Measurements from ENCODE around the gene ZNF714. TPM values are rescaled to one million over a fixed set of nuclear protein-coding genes. Genes with fewer than 3 reads are reported as not detected.

The ZNF714 gene
- total and polyA plus RNA-seq, 9 of the 15 experiments (the other 6 are each of a cell fraction or from before 2014, with no cell fraction given): 16.2 to 40.8 (median 28.9) TPM

- TF ChIP-seq ZBTB43 (CRISPR knock-in tag; IDR thresholded peaks at IDR 0.05) (no peak), RBM14 (IDR thresholded peaks at IDR 0.05; ENCODE audit: borderline replicate concordance, insufficient read depth, low read depth, low read length) (no peak), KLF16 (IDR thresholded peaks at IDR 0.05) (peak; percentile 71), TBP (optimal IDR thresholded peaks at IDR 0.05; ENCODE audit: low read depth, low read length) (peak; percentile 68), SRSF3 (IDR thresholded peaks at IDR 0.05; ENCODE audit: insufficient read depth, low read length) (0 out of 2 replicates have a peak, but pooled peaks have one; percentile 26), PHB2 (IDR thresholded peaks at IDR 0.05; ENCODE audit: low read depth) (no peak), ADNP (tag; IDR thresholded peaks at IDR 0.05) (no peak), KDM4B (IDR thresholded peaks at IDR 0.05; ENCODE audit: borderline replicate concordance in 2 of 2, low read depth in 1 of 2) (no peak; a peak in 1 of 4 replicates), ZBTB5 (IDR thresholded peaks at IDR 0.05) (no peak), HNRNPH1 (optimal IDR thresholded peaks at IDR 0.05; ENCODE audit: low read depth, low read length) (no peak), MTF1 (CRISPR knock-in tag; IDR thresholded peaks at IDR 0.05; ENCODE audit: borderline replicate concordance) (no peak), ZNF184 (CRISPR knock-in tag; IDR thresholded peaks at IDR 0.05) (no peak), ZNF609 (CRISPR knock-in tag; IDR thresholded peaks at IDR 0.05; ENCODE audit: borderline replicate concordance) (no peak), BMI1 (IDR thresholded peaks at IDR 0.05; ENCODE audit: low read length) (no peak), ETV5 (CRISPR knock-in tag; IDR thresholded peaks at IDR 0.05; ENCODE audit: low read depth) (no peak; the same call in 1 of the 2 replicates), ZNF143 (CRISPR knock-in tag; IDR thresholded peaks at IDR 0.05) (no peak), HIVEP1 (CRISPR knock-in tag; IDR thresholded peaks at IDR 0.05) (no peak)
Measured at GRCh38 chr19:21141787-21142464, 59.9 kb downstream of the ZNF714 start, which contains the start of gene ZNF431 (continued).

All from K562 (cell line).